Neural cell (in vitro differentiated cells): Measurements from ENCODE around the gene DENND10. TPM values are rescaled to one million over a fixed set of nuclear protein-coding genes. Genes with fewer than 3 reads are reported as not detected.

Source experiments
- H2AFZ ChIP-seq: fragments of 200-600, 300-800 bp; sonication (generic), shearing (Covaris generic); 2 replicates; pipeline ENCODE4 v1.6.0; 2014; ENCODE audit warnings: low read depth, mild to moderate bottlenecking, antibody characterized with exemption, low read length, moderate library complexity
- H3F3A ChIP-seq: fragments of 200-600 bp; shearing (Covaris generic); 2 replicates; pipeline ENCODE4 v1.6.1; 2016; ENCODE audit warnings: mild to moderate bottlenecking, moderate library complexity, mixed read lengths, antibody characterized with exemption, low read length; ENCODE audit not compliant: insufficient read depth, poor library complexity, severe bottlenecking
- H3K27ac ChIP-seq: fragments of 200-600, 300-800 bp; sonication (generic), shearing (Covaris generic); 2 replicates; pipeline ENCODE4 v1.5.1; 2014; ENCODE audit warnings: mild to moderate bottlenecking, low read length, moderate library complexity
- H3K27me3 ChIP-seq: fragments of 300-800, 200-600 bp; sonication (generic), shearing (Covaris generic); 2 replicates; pipeline ENCODE4 v1.6.0; 2014; ENCODE audit warnings: mild to moderate bottlenecking, low read depth, low read length, moderate library complexity; ENCODE audit not compliant: insufficient read depth
- H3K36me3 ChIP-seq: fragments of 300-800, 200-600 bp; sonication (generic), shearing (Covaris generic); 2 replicates; pipeline ENCODE4 v1.5.1; 2014; ENCODE audit warnings: mild to moderate bottlenecking, antibody characterized with exemption, low read length, moderate library complexity; ENCODE audit not compliant: insufficient read depth
- H3K4me2 ChIP-seq: fragments of 300-800, 200-600 bp; sonication (generic), shearing (Covaris generic); 2 replicates; pipeline ENCODE4 v1.6.0; 2014; ENCODE audit warnings: mild to moderate bottlenecking, low read length
- H3K4me3 ChIP-seq: fragments of 300-800, 200-600 bp; sonication (generic), shearing (Covaris generic); 2 replicates; pipeline ENCODE4 v1.5.1; 2014; ENCODE audit warnings: mild to moderate bottlenecking, low read length, moderate library complexity
- H3K79me2 ChIP-seq: fragments of 200-600 bp; shearing (Covaris generic); replicated peaks from 2 replicates; pipeline ENCODE4 v1.6.0; 2014; ENCODE audit warnings: mild to moderate bottlenecking, low read length, moderate library complexity; ENCODE audit not compliant: insufficient read depth
- H3K9ac ChIP-seq: fragments of 300-800, 200-600 bp; sonication (generic), shearing (Covaris generic); 2 replicates; pipeline ENCODE4 v1.6.1; 2016; ENCODE audit warnings: mild to moderate bottlenecking, low read length, mixed read lengths
- H3K9me2 ChIP-seq: fragments of 200-600 bp; shearing (Covaris generic); 2 replicates; pipeline ENCODE4 v1.6.1; 2016; ENCODE audit warnings: mild to moderate bottlenecking, low read length, mixed read lengths; ENCODE audit not compliant: insufficient read depth
- H3K9me3 ChIP-seq: fragments of 200-600, 300-800 bp; sonication (generic), shearing (Covaris generic); 2 replicates; pipeline ENCODE4 v1.6.1; 2016; ENCODE audit warnings: mild to moderate bottlenecking, mixed run types, low read length, moderate library complexity, mixed read lengths
- H4K20me1 ChIP-seq: fragments of 200-600 bp; shearing (Covaris generic); 2 replicates; pipeline ENCODE4 v1.6.1; 2016; ENCODE audit warnings: mild to moderate bottlenecking, mixed run types; ENCODE audit not compliant: insufficient read depth
- EP300 ChIP-seq: fragments of 450-650 bp; conservative IDR thresholded peaks from 2 replicates; pipeline ENCODE4 v1.6.1; 2014; ENCODE audit warnings: antibody characterized with exemption, mild to moderate bottlenecking, moderate library complexity; ENCODE audit not compliant: poor library complexity, severe bottlenecking
- EZH2 ChIP-seq: fragments of 200-600, 300-800 bp; shearing (Covaris generic), sonication (generic); IDR thresholded peaks from 2 replicates; pipeline ENCODE4 v1.6.1; 2014; ENCODE audit warnings: antibody characterized with exemption, low read length, borderline replicate concordance, mild to moderate bottlenecking; ENCODE audit not compliant: insufficient read depth, poor library complexity, severe bottlenecking
- MXI1 ChIP-seq: fragments of 450-650 bp; conservative IDR thresholded peaks from 2 replicates; pipeline ENCODE4 v1.6.1; 2014; ENCODE audit warnings: antibody characterized with exemption, mild to moderate bottlenecking; ENCODE audit not compliant: poor library complexity, severe bottlenecking
- POLR2AphosphoS5 ChIP-seq: IDR thresholded peaks from 2 replicates; pipeline ENCODE4 v1.6.1; 2012
- RAD21 ChIP-seq: fragments of 450-650 bp; conservative IDR thresholded peaks from 2 replicates; pipeline ENCODE4 v1.6.1; 2014; ENCODE audit warnings: antibody characterized with exemption, mild to moderate bottlenecking, moderate library complexity
- REST ChIP-seq: IDR thresholded peaks from 2 replicates; pipeline ENCODE4 v1.6.1; 2012; ENCODE audit warnings: borderline replicate concordance
- SMC3 ChIP-seq: fragments of 450-650 bp; conservative IDR thresholded peaks from 2 replicates; pipeline ENCODE4 v1.6.1; 2014; ENCODE audit warnings: antibody characterized with exemption, mild to moderate bottlenecking, moderate library complexity; ENCODE audit not compliant: poor library complexity
- TAF1 ChIP-seq: IDR thresholded peaks from 2 replicates; pipeline ENCODE4 v1.6.1; 2012; ENCODE audit warnings: low read depth
- polyA plus RNA-seq: library from polyadenylated mRNA; depleted of rRNA; stranded (reverse); fragments of >200 nt; gene quantifications from 2 replicates; pipeline ENCODE4 v1.2.3, GENCODE V29; 2014
- TF ChIP-seq, protein P1 (sequence below): fragments of 450-650 bp; IDR thresholded peaks from 2 replicates; pipeline ENCODE4 v1.5.1; 2014; ENCODE audit warnings: antibody characterized with exemption, mild to moderate bottlenecking, moderate library complexity; ENCODE audit not compliant: poor library complexity, severe bottlenecking

The DENND10 gene
- polyA plus RNA-seq, 1 donor from 2014 or later, result 81.6 TPM

- H3F3A ChIP-seq, result no peaks in the 10 kb centered on the region
- TF ChIP-seq REST, result no peak
- no peak overlapping the region for H3K4me2 ChIP-seq
- no peaks in the 10 kb centered on the region for H4K20me1 ChIP-seq
- H2AFZ ChIP-seq, result no peak overlapping the region
- H3K79me2 ChIP-seq, result no peaks in the 10 kb centered on the region
- no peak overlapping the region for H3K9ac ChIP-seq
- no peaks in the 10 kb centered on the region for H3K9me2 ChIP-seq
- no peaks in the 10 kb centered on the region for H3K27me3 ChIP-seq
- no peaks in the 10 kb centered on the region for H3K36me3 ChIP-seq
- H3K4me3 ChIP-seq, result no peak overlapping the region
- H3K27ac ChIP-seq, result no peak overlapping the region
- no peaks in the 10 kb centered on the region for H3K9me3 ChIP-seq
These were observed 36.8 kb downstream of the DENND10 start for GRCh38 chr10:119140603-119141245.

DNA sequence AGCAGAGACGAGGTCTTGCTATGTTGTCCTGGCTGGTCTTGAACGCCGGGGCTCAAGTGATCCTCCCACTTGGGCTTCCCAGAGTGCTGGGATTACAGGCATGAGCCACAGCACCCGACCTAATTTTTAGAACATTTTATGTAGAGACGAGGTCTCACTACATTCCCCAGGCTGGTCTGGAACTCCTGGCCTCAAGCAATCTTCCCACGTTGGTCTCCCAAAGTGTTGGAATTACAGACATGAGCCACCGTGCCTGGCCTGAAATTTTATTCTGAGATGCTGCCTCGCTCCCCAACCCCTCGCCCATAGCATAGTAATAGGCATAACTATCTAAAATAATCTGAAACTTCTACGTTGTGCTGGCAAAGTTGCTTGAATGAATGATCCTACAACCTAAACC, 39.7 kb downstream of the DENND10 start:
- Histone ChIP-seq H3K27me3 (no peaks in the 10 kb centered on the region), H3K9ac (no peak overlapping the region), H2AFZ (no peak overlapping the region), H3K9me2 (no peaks in the 10 kb centered on the region), H3K9me3 (no peaks in the 10 kb centered on the region), H3K4me2 (no peak overlapping the region), H4K20me1 (no peaks in the 10 kb centered on the region), H3K27ac (no peak overlapping the region), H3K4me3 (no peak overlapping the region), H3F3A (no peaks in the 10 kb centered on the region), H3K79me2 (no peaks in the 10 kb centered on the region), H3K36me3 (no peaks in the 10 kb centered on the region)
- TF ChIP-seq EZH2 (no peak), RAD21 (no peak), EP300 (no peak), REST (no peak), TAF1 (no peak), MXI1 (no peak), SMC3 (no peak), POLR2AphosphoS5 (no peak)
- TF ChIP-seq, protein P1, sequence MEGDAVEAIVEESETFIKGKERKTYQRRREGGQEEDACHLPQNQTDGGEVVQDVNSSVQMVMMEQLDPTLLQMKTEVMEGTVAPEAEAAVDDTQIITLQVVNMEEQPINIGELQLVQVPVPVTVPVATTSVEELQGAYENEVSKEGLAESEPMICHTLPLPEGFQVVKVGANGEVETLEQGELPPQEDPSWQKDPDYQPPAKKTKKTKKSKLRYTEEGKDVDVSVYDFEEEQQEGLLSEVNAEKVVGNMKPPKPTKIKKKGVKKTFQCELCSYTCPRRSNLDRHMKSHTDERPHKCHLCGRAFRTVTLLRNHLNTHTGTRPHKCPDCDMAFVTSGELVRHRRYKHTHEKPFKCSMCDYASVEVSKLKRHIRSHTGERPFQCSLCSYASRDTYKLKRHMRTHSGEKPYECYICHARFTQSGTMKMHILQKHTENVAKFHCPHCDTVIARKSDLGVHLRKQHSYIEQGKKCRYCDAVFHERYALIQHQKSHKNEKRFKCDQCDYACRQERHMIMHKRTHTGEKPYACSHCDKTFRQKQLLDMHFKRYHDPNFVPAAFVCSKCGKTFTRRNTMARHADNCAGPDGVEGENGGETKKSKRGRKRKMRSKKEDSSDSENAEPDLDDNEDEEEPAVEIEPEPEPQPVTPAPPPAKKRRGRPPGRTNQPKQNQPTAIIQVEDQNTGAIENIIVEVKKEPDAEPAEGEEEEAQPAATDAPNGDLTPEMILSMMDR, result no peak
